HepG2 (cell line): Measurements from ENCODE around the gene CCDC82. TPM values are rescaled to one million over a fixed set of nuclear protein-coding genes. Genes with fewer than 3 reads are reported as not detected.

Experiments used
- ATF1 ChIP-seq: IDR thresholded peaks from 2 replicates; pipeline ENCODE4 v1.6.1; 2016; ENCODE audit warnings: mild to moderate bottlenecking, control low read depth
- BRCA1 ChIP-seq: sonication (generic); formaldehyde crosslinking; IDR thresholded peaks from 2 replicates; pipeline ENCODE4 v1.4.0; 2020; ENCODE audit warnings: missing genetic modification reagents
- EP300 ChIP-seq, 3 experiments: sonication (generic) in 1 of 3; formaldehyde crosslinking in 1 of 3; IDR thresholded peaks; 2 replicates each; pipeline versions ENCODE4 v1.5.1 to v1.6.1; 2011 to 2020; ENCODE audit warnings: low read depth in 2 of 3, low read length in 2 of 3, borderline replicate concordance in 1 of 3, improper control_type of control experiment in 1 of 3, mild to moderate bottlenecking in 1 of 3, missing genetic modification reagents in 1 of 3, moderate library complexity in 1 of 3
- HOXA3 ChIP-seq: sonication (generic); formaldehyde crosslinking; IDR thresholded peaks from 2 replicates; pipeline ENCODE4 v1.5.0; 2020; ENCODE audit warnings: missing genetic modification reagents
- JUND ChIP-seq: sonication (generic); formaldehyde crosslinking; IDR thresholded peaks from 2 replicates; pipeline ENCODE4 v1.8.0; 2022; ENCODE audit warnings: mild to moderate bottlenecking, missing genetic modification reagents
- KDM2A ChIP-seq: sonication (generic); formaldehyde crosslinking; IDR thresholded peaks from 2 replicates; pipeline ENCODE4 v1.4.0; 2020; ENCODE audit warnings: low read depth, missing genetic modification reagents, borderline replicate concordance
- MIXL1 ChIP-seq: IDR thresholded peaks from 2 replicates; pipeline ENCODE4 v1.6.1; 2016
- NAIF1 ChIP-seq: sonication (generic); formaldehyde crosslinking; IDR thresholded peaks from 2 replicates; pipeline ENCODE4 v1.5.0; 2020; ENCODE audit warnings: mild to moderate bottlenecking, missing genetic modification reagents, borderline replicate concordance
- ONECUT2 ChIP-seq: sonication (generic); formaldehyde crosslinking; IDR thresholded peaks from 2 replicates; pipeline ENCODE4 v1.4.0; 2020; ENCODE audit warnings: missing genetic modification reagents
- REPIN1 ChIP-seq: sonication (generic); formaldehyde crosslinking; IDR thresholded peaks from 2 replicates; pipeline ENCODE4 v1.8.0; 2022; ENCODE audit warnings: missing genetic modification reagents, low read depth, mild to moderate bottlenecking, borderline replicate concordance
- SOX13 ChIP-seq, 3 experiments: fragments of 450-650 bp in 1 of 3; sonication (generic) in 1 of 3; formaldehyde crosslinking in 1 of 3; IDR thresholded peaks in 2 of 3; conservative IDR thresholded peaks in 1 of 3; 2 replicates each; pipeline versions ENCODE4 v1.5.0 to v1.6.1; 2016 to 2020; ENCODE audit warnings: antibody characterized with exemption in 1 of 3, mild to moderate bottlenecking in 1 of 3, missing compliant biosample characterization in 1 of 3, missing genetic modification reagents in 1 of 3, moderate library complexity in 1 of 3
- ZBTB49 ChIP-seq: sonication (generic); formaldehyde crosslinking; IDR thresholded peaks from 2 replicates; pipeline ENCODE4 v1.4.0; 2020; ENCODE audit warnings: missing genetic modification reagents, borderline replicate concordance
- ZC3H13 ChIP-seq: sonication (generic); formaldehyde crosslinking; IDR thresholded peaks from 2 replicates; pipeline ENCODE4 v1.8.1; 2023; ENCODE audit warnings: mild to moderate bottlenecking, missing genetic modification reagents, moderate library complexity
- ZNF335 ChIP-seq: sonication (generic); formaldehyde crosslinking; IDR thresholded peaks from 2 replicates; pipeline ENCODE4 v1.4.0; 2020; ENCODE audit warnings: missing genetic modification reagents
- ZNF431 ChIP-seq: sonication (generic); formaldehyde crosslinking; IDR thresholded peaks from 2 replicates; pipeline ENCODE4 v1.9.0; 2022; ENCODE audit warnings: missing genetic modification reagents, low read depth, mild to moderate bottlenecking, borderline replicate concordance
- ZNF510 ChIP-seq: sonication (generic); formaldehyde crosslinking; IDR thresholded peaks from 2 replicates; pipeline ENCODE4 v1.4.0; 2020; ENCODE audit warnings: low read depth, mild to moderate bottlenecking, missing genetic modification reagents
- ZNF597 ChIP-seq: sonication (generic); formaldehyde crosslinking; IDR thresholded peaks from 2 replicates; pipeline ENCODE4 v1.5.0; 2020; ENCODE audit warnings: missing genetic modification reagents
- ZNF598 ChIP-seq: sonication (generic); formaldehyde crosslinking; IDR thresholded peaks from 2 replicates; pipeline ENCODE4 v1.5.1; 2020; ENCODE audit warnings: mild to moderate bottlenecking, missing genetic modification reagents, borderline replicate concordance
- ZNF678 ChIP-seq: sonication (generic); formaldehyde crosslinking; IDR thresholded peaks from 2 replicates; pipeline ENCODE4 v1.4.0; 2020; ENCODE audit warnings: mild to moderate bottlenecking, missing genetic modification reagents
- ZSCAN20 ChIP-seq: sonication (generic); formaldehyde crosslinking; IDR thresholded peaks from 2 replicates; pipeline ENCODE4 v1.4.0; 2020; ENCODE audit warnings: missing genetic modification reagents, mild to moderate bottlenecking, borderline replicate concordance
- polyA plus RNA-seq, 8 experiments: library from polyadenylated mRNA; depleted of rRNA in 3 of 8; stranded (reverse) in 7 of 8; unstranded in 1 of 8; fragments of >200 nt; fragmentation: Illumina TruSeq in 4 of 8; extraction: Trizol in 4 of 8; gene quantifications; 2 replicates each; pipeline versions ENCODE4 v1.2.1 to v1.2.3, GENCODE V29; 2011 to 2016; ENCODE audit warnings: low read depth in 4 of 8, missing spikeins in 1 of 8, mixed read lengths in 1 of 8; ENCODE audit not compliant: insufficient read depth in 1 of 8
- total RNA-seq, 5 experiments: library from RNA; depleted of rRNA; stranded (reverse); fragments of >200 nt; fragmentation: Illumina TruSeq; extraction: Trizol; gene quantifications; 2 replicates each; pipeline ENCODE4 v1.2.3, GENCODE V29; 2016; ENCODE audit warnings: low read depth in 1 of 5
- TF ChIP-seq, protein P1 (sequence below): sonication (generic); formaldehyde crosslinking; IDR thresholded peaks from 2 replicates; pipeline ENCODE4 v1.5.0; 2020; ENCODE audit warnings: missing genetic modification reagents
- TF ChIP-seq, protein P2 (sequence below): sonication (generic); formaldehyde crosslinking; IDR thresholded peaks from 2 replicates; pipeline ENCODE4 v1.4.0; 2020; ENCODE audit warnings: missing genetic modification reagents, mild to moderate bottlenecking, borderline replicate concordance

The CCDC82 gene
- total and polyA plus RNA-seq, 2 of the 13 experiments (the other 11 are each of a cell fraction or from before 2014, with no cell fraction given) = 19.7 to 25.7 TPM

GRCh38 chr11:96342961-96343711 is 46.6 kb downstream of the CCDC82 start, which contains the start of gene MAML2 (continued):
- TF ChIP-seq JUND (CRISPR knock-in tag) (no peak), EP300 (IDR thresholded peaks at IDR 0.05; ENCODE audit: low read depth in 2 of 2, low read length in 2 of 2) (no peak), EP300 (CRISPR knock-in tag; IDR thresholded peaks at IDR 0.05; ENCODE audit: borderline replicate concordance) (no peak), ZNF510 (CRISPR knock-in tag) (no peak), ONECUT2 (CRISPR knock-in tag) (no peak), KDM2A (CRISPR knock-in tag) (peak; percentile 78), SOX13 (IDR thresholded peaks at IDR 0.05) (no peak), SOX13 (CRISPR knock-in tag; conservative IDR thresholded peaks at IDR 0.05 in 1 of 2, IDR thresholded peaks at IDR 0.05 in 1 of 2) (no peak), REPIN1 (CRISPR knock-in tag) (no peak), HOXA3 (CRISPR knock-in tag) (no peak; the same call in 1 of the 2 replicates), ZNF598 (CRISPR knock-in tag) (no peak), NAIF1 (no peak), ZNF431 (CRISPR knock-in tag) (no peak), ZNF335 (CRISPR knock-in tag) (no peak), ZC3H13 (CRISPR knock-in tag) (no peak), ZBTB49 (CRISPR knock-in tag) (no peak), MIXL1 (no peak), ATF1 (CRISPR knock-in tag) (no peak), ZSCAN20 (no peak), ZNF597 (no peak), ZNF678 (CRISPR knock-in tag) (no peak), BRCA1 (CRISPR knock-in tag) (no peak)
- TF ChIP-seq, protein P1, sequence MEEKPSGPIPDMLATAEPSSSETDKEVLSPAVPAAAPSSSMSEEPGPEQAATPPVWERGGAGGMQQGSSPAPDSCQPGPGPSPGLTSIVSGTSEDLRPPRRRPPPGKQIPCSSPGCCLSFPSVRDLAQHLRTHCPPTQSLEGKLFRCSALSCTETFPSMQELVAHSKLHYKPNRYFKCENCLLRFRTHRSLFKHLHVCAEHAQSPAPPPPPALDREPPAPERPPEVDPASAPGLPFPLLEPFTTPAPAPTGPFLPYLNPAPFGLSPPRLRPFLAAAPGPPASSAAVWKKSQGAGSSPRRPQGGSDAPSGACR (CRISPR knock-in tag) = no peak
- TF ChIP-seq, protein P2, sequence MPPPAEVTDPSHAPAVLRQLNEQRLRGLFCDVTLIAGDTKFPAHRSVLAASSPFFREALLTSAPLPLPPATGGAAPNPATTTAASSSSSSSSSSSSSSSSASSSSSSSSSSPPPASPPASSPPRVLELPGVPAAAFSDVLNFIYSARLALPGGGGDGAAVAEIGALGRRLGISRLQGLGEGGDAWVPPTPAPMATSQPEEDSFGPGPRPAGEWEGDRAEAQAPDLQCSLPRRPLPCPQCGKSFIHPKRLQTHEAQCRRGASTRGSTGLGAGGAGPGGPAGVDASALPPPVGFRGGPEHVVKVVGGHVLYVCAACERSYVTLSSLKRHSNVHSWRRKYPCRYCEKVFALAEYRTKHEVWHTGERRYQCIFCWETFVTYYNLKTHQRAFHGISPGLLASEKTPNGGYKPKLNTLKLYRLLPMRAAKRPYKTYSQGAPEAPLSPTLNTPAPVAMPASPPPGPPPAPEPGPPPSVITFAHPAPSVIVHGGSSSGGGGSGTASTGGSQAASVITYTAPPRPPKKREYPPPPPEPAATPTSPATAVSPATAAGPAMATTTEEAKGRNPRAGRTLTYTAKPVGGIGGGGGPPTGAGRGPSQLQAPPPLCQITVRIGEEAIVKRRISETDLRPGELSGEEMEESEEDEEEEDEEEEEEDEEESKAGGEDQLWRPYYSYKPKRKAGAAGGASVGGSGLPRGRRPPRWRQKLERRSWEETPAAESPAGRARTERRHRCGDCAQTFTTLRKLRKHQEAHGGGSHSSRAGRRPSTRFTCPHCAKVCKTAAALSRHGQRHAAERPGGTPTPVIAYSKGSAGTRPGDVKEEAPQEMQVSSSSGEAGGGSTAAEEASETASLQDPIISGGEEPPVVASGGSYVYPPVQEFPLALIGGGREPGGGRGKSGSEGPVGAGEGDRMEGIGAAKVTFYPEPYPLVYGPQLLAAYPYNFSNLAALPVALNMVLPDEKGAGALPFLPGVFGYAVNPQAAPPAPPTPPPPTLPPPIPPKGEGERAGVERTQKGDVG (CRISPR knock-in tag) = no peak
